Measurements from ENCODE around the gene FRK. TPM values are rescaled to one million over a fixed set of nuclear protein-coding genes. Genes with fewer than 3 reads are reported as not detected.

Gene FRK
- total RNA-seq, 1 experiment from 2014 or later = 0.82 TPM

GRCh38 chr6:116072368-116072767 is 11.7 kb upstream of the FRK start:
- no peaks in the 10 kb centered on the region for H3K27me3 Mint-ChIP-seq (ENCODE audit: insufficient read depth, unreplicated experiment)
- CTCF ChIA-PET = interaction anchor here (4.3 kb wide), 1 partner anchor 11 kb away, joined by 21 read pairs; the partner anchor contains the start of gene FRK
- POLR2A ChIA-PET = interaction anchor here (0.6 to 2.1 kb wide), 4 partner anchors 9 to 60 kb away, joined by 3 to 10 read pairs (median 4); partner anchors contain the start of gene FRK
- H3K4me3 Mint-ChIP-seq (ENCODE audit: unreplicated experiment) = no peak overlapping the region
- no peak overlapping the region for H3K27ac Mint-ChIP-seq (ENCODE audit: low read depth, unreplicated experiment)
- no peaks in the 10 kb centered on the region for H3K9me3 Mint-ChIP-seq (ENCODE audit: unreplicated experiment)
- TF ChIP-seq CTCF (IDR thresholded peaks at IDR 0.05; ENCODE audit: unreplicated experiment) = no peak
- H3K4me1 Mint-ChIP-seq (ENCODE audit: insufficient read depth, unreplicated experiment) = peaks cover 16% of the 10 kb centered on the region
- intact Hi-C loops (cut with micrococcal nuclease) = no loop called here
- no peak for DNase-seq (ENCODE audit: unreplicated experiment)
- no peaks in the 10 kb centered on the region for H3K36me3 Mint-ChIP-seq (ENCODE audit: insufficient read depth, unreplicated experiment)
- BruUV-seq (replicated peaks) = no TSS peak

GRCh38 chr6:116070616-116071389 is 10.1 kb upstream of the FRK start:
- H3K36me3 Mint-ChIP-seq (ENCODE audit: insufficient read depth, unreplicated experiment) = no peaks in the 10 kb centered on the region
- no peak for DNase-seq (ENCODE audit: unreplicated experiment)
- H3K27ac Mint-ChIP-seq (ENCODE audit: low read depth, unreplicated experiment) = no peak overlapping the region
- H3K9me3 Mint-ChIP-seq (ENCODE audit: unreplicated experiment) = no peaks in the 10 kb centered on the region
- POLR2A ChIA-PET = interaction anchor here (0.6 to 2.1 kb wide), 3 partner anchors 10 to 61 kb away, joined by 3 to 9 read pairs (median 7); partner anchors contain the start of genes FRK and NT5DC1
- no TSS peak for BruUV-seq (replicated peaks)
- CTCF ChIA-PET = interaction anchor here (1.4 to 4.3 kb wide), 2 partner anchors 10 to 146 kb away, joined by 3 to 21 read pairs; partner anchors contain the start of gene FRK
- H3K27me3 Mint-ChIP-seq (ENCODE audit: insufficient read depth, unreplicated experiment) = no peaks in the 10 kb centered on the region
- H3K4me1 Mint-ChIP-seq (ENCODE audit: insufficient read depth, unreplicated experiment) = peaks cover 16% of the 10 kb centered on the region
- no peak for TF ChIP-seq CTCF (IDR thresholded peaks at IDR 0.05; ENCODE audit: unreplicated experiment)
- intact Hi-C loops (cut with micrococcal nuclease) = no loop called here
- no peak overlapping the region for H3K4me3 Mint-ChIP-seq (ENCODE audit: unreplicated experiment)

- no peak overlapping the region for H3K4me3 Mint-ChIP-seq (ENCODE audit: unreplicated experiment)
- no peaks in the 10 kb centered on the region for H3K27me3 Mint-ChIP-seq (ENCODE audit: insufficient read depth, unreplicated experiment)
Measured at GRCh38 chr6:116070101-116070500, 9.4 kb upstream of the FRK start.

More at GRCh38 chr6:116070101-116070500, 9.4 kb upstream of the FRK start:
- no peak for DNase-seq (ENCODE audit: unreplicated experiment)
- BruUV-seq (replicated peaks) = no TSS peak
- Mint-ChIP-seq H3K9me3 (ENCODE audit: unreplicated experiment) (no peaks in the 10 kb centered on the region), H3K4me1 (ENCODE audit: insufficient read depth, unreplicated experiment) (peaks cover 16% of the 10 kb centered on the region), H3K27ac (ENCODE audit: low read depth, unreplicated experiment) (no peak overlapping the region), H3K36me3 (ENCODE audit: insufficient read depth, unreplicated experiment) (no peaks in the 10 kb centered on the region)
- no peak for TF ChIP-seq CTCF (IDR thresholded peaks at IDR 0.05; ENCODE audit: unreplicated experiment)
- POLR2A ChIA-PET = interaction anchor here (0.6 to 2.1 kb wide), 3 partner anchors 10 to 62 kb away, joined by 3 to 9 read pairs (median 7); partner anchors contain the start of genes FRK and NT5DC1
- CTCF ChIA-PET = interaction anchor here (0.6 to 4.3 kb wide), 4 partner anchors 9 to 147 kb away, joined by 3 to 21 read pairs (median 4); partner anchors contain the start of gene FRK
- intact Hi-C loops (cut with micrococcal nuclease) = no loop called here
